ENCODE data around the gene COL16A1. TPM values are rescaled to one million over a fixed set of nuclear protein-coding genes. Genes with fewer than 3 reads are reported as not detected.
A peak's percentile ranks its signal among the peaks of the same experiment; 100 is the strongest.

The COL16A1 gene
- total RNA-seq, result 0.51 and 0.65 TPM in 2 replicates

DNA sequence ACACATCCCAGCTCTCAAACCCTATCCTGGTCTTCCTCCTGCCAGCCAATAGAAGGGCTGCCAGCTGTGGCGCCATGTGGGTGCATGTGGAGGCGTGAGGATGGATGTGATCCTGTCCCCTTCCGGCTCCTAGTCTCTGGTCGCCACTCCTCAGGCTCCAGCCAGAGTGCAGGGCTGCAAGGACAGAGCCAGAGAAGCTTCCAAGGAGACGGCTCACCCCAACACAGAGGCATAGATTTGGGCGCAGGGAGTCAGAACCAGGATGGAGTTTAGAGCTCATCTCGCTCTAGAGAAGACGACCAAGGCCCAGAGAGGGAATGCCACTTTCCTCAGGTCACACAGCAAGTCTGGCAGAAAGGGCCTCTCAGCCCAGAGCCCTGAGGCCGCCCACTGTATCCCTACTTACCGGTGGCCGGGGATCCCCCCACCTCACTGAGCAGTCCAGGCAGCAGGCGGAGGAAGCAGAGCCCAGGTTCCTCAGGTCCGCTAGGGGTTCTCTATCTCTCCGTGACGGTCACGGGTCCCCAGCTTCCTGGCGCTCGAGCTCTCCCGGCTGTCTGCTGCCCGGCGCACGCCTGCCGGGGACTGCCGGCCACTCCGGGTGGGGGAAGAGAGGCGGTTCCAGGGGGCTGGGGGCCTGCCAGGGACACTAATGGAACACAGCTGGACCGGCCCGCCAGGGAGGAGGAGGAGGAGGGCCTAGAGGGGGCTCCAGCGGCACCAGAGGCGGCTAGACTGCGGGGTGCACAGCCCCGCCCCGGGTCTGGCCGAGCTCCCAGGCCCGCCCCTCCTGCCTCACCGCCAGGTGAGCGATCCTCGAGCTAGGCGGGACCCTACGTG, at the start of gene COL16A1:
Gene COL16A1 (minus strand): TSS at position 587 of the 840 bp plus-strand sequence. CDS start 1,824 bp downstream, outside the sequence.
- no peak for DNase-seq

DNA sequence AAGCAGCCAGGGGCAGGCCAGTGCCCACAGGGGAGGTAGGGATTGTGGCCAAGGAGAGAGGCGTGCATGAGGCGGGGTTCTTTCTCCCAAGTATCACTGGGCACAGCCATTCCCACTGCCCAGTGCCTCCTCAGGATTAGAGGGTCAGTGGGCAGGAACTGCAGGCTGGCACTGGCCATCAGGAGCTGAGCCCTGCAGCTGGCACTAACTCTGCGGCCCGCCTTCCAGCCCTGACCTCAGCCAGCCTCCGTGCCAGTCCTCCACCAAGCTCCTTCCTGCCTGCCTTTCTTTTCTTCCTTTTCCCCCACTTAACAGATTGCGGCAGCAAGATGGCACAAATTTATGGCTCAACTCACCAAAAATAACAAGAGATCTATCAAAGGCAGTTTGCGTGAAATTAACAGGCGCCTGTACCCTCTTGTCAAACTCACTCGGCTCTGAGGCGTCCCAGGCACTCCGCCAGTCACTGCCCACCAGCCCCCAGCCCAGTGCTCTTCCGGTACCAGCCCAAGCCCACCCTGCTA, 49.2 kb upstream of the COL16A1 start:
- no peak for DNase-seq

DNA sequence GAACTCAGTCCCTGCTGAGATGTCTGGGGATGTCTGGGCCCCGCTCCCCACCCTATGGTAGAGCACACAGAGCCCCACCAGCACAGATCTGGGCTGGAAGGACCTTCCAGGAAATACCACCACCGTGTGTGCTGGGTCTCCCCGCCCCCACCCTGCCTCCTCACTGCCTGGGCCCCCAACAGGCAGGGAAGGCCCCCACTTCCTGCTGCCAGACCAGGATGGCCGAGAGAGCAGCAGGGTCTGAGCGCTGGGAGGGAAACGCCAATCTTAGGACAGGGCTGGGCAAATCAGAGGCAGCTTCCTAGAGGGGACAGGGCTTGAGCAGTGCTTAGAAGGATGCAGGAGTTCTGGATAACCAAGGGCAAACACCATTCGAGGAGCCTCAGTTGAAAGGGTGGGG, 48.4 kb upstream of the COL16A1 start:
- no peak for DNase-seq

DNA sequence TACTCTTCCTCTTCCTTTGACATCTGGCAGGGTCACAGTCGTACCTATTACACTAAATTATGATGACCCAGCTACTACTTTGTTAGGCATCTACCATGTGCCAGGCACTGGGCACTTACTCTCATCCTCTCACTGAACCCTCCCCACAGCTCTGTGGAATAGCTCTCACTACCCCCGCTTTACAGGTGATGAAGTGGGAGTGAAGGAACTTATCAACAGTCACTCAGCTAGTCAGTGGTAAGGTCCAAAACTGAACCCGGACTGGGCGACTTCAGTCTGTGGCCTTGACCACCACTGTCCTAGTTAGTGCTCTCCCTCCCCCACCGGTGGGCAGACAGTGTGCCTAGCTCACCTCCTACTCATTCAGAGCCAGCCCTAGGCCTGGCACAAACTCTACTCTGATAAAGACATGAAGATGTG, 48.0 kb upstream of the COL16A1 start:
- no peak for DNase-seq

DNA sequence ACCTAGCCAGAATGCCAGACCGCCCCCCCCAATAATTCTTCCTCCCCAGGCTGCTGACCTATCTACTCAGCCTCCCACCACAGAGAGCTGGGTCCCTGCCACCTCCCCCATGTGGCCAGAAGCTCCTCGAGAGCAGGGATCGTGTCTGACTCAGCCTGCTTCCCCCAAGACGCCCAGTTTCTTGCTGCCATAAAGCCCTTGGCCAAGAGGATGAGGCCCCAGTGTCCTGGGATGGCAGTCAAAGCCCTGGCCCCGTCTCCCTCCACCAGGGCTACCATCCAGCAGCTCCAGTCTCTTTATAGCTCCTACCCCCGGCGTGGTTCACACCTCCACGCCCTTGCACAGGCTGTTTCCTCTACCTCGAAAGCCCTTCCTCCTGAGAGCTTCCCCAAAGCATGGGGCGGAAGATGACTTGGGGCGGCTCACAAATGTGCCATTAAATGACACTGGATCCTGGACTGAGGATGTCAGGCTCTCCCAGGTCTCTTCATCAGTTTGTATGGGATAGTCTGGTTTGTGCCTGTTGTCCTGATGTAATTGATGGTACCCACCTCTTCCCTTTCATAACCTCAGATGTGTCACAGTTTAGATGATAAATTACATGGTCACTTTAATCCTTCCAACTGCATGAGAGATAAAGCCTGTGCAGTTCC, 47.2 kb upstream of the COL16A1 start:
- peak; percentile 28 for DNase-seq

DNA sequence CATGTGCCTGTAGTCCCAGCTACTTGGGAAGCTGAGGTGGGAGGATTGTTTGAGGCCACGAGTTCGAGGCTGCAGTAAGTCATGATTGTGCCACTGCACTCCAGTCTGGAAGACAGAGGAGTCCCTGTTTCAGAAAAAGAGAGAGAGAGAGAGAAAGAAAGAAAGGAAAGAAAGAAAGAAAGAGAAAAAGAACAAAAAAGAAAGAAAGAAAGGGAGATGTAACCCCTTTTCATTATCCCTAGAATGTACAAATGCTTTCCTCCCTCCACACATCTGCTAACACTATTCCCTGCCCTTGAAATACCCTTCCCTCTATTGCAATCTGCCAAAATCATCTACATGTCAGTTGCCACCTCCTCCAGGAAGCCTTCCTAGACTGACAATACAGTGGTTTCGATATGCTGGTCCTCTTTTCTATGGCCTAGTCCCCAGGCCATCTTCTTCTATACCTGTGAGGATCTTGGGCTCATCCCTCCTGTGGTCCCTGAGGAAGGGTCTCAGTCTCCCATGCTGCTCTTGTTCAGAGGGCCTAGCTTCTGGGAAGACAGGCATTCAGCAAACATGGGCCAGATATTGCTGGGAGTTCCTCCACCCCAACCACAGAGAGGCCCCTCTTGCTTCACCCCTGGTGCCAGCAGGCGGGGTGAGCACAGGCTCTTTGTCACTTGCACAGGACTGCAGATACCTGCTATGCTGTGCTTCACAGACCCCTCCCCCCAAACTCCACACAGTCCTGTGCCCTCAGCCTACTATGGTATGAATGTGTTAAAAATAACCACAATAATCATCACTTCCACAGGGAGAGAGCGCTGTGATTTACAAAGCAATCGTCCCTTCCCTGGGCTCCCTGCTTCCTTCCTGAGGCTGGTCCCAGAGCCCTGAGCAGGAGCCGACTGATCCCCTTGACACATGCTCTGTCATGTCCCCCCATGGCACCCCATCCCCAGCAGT, 46.2 kb upstream of the COL16A1 start:
- DNase-seq, result peak; percentile 17

DNA sequence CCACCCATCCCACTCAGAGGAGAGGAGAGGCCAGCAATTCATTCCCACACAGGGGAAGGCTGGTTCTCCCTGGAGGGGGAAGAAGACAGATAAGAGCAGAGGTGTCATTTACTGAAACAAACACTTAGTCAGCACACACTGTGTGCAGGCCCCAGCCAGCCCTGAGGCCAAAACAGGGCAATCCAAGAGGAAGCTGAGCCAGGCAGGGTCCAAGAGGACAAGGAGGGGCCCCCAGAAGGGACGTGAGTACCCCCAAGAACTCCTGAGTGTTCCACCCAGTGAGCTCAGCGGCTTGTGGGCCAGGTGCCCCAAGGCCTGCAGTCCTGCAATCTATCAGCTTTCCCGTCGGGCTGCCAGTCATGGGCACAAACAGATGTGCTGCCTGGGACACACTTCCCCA, 44.5 kb upstream of the COL16A1 start:
- DNase-seq, result no peak

DNA sequence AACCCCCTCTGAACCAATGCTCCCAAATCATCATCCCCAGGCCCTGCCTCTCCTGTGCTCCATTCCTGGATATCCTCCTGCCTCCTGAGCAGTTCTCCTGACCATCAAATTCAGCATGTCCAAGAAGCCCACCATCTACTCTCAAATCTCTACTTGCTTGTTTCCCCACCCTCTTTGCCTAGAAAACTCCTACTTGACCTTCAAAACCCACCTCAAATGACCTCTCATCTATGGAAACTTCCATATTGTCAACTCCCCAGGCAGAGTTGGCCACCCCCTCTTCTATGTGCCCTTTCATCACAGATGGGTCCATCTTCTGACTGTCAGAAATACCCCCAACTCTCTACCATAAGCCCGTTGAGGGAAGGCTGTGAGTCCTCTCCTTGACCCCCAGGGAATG, 43.5 kb upstream of the COL16A1 start:
- DNase-seq, result no peak

DNA sequence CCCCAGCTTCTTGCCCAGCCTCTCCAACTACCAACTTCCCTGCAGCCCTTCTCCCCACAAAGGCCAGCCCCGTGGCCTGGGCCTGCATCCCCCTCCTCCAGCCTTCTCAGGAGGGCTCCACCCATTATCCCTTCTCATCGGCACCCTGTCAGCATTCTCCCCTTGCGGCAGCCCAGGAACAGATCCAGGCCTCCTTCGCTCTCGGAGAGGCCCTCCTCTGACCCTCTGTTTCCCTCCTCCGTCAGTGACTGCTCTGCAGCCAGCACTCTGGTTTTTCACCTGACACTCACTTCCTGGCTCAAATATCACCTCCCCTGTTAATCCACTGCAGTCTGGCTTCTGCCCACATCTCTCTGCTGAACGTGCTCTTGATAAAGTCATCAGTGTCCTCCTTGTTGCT, 42.9 kb upstream of the COL16A1 start:
- DNase-seq, result no peak

DNA sequence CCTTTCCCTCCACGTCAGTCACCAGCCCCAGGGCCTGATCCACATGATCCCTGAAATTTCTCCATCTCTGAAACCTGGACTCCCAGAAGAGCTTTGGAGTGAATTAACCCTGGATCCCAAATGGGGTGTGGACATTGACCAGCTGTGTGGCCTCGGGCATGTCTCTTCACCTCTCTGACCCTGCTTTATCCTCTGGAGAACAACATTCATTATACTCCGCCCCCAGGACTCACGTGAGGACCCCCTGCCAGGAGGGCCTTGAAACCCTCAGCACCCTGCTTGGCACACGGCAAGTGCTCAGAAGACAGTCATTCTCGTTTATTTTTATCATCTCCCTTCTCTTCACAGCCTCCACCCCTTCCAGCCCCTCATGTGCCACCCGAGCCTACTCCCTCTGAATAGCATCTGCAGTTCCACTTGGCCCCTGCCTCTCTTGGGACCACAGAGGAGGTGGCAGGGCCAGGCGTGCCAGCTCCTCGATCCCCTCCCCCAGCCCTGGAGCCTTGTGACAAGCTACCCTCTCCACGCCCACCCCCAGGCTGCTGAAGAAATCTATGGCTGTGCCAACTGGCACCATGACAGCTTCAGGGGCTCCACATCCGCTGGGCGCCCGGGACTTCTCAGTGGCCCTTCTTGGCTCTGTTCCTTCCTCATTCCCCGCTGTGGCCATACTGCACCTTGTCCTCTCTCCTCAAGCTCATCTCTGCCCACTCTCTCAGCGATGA, 42.3 kb upstream of the COL16A1 start:
- DNase-seq, result no peak

DNA sequence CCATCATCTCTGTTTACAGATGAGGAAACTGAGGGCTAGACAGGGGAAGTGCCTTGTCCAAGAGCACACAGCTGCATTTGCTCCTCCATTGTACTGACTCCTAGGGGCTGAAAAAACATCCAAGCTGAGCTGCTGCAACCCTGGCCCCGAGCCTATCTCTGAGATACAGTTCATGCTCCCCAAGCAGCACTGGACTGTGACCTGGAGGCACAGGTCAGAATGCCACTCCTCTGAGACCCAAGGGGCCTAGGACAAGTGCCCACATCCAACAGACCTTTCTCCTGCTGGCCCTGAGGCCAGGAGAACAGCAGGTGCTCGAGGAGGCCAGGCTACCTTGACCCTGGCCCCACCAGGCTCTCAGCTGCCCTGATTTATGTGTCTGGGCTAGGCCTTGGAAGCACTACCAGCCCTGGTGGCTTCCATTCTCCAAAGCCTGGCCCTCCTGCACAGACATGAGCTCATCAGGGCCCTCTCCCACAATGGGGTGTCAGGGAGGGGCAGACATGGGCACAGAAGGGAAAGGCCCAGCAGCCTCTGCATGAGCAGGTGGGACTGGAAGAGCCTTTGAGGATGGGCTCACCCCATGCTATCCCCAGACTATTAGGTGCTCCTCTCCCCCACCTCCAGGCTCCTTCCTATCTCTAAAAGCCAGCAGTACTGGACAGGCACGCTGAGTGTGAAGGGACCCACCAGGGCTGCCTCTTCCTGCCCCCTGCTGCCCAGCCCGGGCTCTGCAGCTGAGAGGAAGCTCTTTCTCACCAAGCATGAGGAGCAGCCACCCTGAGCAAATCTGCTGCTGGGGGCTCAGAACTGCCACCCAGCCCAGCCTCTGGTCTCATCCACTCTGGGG, 41.5 kb upstream of the COL16A1 start:
- peak; percentile 74 for DNase-seq

DNA sequence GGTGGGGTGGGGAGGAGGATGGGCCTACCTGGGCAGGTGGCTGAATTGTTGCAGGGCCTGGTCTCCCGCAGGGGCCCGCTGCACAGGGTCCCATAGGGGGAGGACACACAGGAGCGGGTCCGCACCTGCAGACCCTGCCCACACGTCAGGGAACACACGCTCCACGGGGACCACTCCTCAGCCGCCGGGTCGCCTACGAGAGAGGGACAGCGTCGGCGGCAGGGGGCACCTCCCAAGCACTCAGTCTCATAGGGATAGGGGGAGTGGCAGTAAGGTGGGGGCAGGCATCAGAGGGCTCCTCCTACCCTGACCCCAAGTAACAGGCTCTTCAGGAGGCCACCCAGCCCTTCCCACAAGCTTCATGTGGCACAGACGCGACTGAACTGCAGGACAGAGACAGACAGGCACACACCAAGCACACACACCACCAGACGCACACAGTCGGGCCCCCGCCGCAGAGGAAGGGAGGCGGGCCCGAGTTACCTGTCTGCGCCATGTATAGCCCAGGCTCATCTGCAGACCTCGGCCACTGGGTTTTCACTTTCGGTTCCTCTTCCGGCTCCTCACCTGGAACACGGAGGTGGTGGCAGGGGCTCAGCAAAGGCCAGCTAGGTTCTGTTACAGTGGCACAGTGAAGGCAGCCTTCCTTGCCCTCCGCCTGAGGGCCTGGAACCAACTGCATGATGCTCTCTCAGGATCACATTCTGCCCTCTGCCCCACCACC, 40.5 kb upstream of the COL16A1 start:
- no peak for DNase-seq

DNA sequence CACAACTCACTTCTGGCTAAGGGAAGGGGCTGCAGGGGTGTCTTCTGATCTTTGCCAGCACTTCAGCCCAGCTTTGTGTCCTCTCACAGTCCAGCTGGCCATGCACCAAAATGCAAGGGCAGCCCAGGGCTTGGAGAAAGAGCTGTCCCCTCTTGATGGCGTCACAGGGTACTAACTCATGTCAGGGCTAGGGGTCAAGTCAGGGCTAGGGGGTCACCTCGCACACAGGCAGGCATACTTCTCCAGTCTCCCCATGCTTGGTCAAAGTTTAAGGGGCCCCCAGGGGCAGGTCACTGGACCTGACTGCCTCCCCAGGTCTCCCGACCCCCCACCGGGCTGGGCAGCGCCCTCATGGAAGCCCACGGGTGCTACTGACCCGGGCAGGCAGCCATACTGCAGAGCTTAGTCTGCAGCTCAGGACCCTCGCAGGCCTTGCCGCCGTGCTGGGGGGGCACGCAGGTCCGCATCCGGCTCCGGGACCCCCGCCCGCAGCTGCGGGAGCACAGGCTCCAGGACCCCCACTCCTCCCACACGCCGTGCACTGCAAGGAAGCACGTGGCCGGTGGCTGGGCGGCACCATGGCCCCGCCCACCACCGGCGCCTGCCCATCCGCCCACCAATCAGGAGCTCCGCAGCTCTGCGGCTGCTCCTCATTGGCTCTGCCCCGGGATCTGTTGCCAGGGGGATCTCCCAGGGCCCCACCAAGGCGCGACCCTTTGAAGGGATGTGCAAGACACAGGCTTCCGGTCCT, 38.8 kb upstream of the COL16A1 start:
- DNase-seq, result no peak

DNA sequence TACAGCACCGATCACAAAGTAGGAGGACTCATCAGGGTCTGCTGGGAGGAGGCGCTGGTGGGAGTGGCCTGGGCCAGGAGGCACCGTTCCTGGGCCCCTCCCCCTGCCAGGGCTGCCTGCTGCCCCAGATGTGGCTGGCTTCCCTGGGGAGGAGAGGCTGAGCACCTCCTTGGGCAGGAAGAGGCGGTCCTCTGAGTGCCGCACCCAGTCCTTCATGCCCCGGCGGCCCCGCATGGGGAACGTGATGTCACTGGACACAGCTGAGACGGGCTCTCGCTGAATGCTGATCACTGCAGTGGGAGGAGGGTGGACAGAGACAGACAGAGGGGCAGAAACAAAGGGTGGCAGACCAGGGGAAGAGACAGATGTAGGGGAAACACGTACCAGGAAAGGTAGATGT, 35.5 kb upstream of the COL16A1 start:
- DNase-seq, result no peak

DNA sequence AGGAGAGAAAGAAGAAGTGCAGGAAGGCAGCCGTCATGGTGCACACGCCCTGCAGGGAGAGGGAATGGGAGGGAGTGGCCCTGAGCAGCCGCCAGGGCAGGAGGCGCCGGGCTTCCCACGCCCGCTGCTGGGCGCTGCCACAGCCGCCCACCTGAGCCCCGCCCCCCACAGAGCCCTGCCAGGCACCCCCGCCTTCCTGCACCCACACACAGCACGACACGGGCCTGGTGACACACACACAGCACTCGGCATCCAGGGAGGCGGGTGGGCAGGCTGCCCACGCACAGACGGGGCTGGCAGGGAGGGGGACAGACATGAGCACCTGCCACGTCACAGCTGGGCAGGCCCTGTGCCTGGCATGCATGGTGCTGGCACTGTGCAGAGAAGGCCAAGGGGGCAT, 32.9 kb upstream of the COL16A1 start:
- DNase-seq, result no peak

DNA sequence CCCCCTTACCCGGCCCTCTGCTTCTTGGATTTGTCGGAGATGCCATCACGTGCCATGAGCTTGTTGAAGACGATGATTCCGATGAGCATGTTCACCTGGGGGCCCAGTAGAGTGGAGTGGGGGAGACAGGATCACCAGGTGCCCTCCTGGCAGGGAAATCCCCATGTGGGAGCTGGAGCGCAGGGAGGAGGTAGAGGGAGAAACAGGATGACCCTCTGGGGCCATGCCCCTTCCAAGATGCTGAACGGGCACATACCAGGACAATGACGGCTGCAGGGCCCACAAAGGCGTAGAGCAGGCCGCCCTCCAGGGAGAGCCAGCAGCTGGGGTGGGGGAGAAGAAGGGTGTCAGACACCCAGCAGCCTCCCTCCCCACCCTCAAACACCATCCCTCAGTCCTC, 31.8 kb upstream of the COL16A1 start:
- DNase-seq, result no peak

DNA sequence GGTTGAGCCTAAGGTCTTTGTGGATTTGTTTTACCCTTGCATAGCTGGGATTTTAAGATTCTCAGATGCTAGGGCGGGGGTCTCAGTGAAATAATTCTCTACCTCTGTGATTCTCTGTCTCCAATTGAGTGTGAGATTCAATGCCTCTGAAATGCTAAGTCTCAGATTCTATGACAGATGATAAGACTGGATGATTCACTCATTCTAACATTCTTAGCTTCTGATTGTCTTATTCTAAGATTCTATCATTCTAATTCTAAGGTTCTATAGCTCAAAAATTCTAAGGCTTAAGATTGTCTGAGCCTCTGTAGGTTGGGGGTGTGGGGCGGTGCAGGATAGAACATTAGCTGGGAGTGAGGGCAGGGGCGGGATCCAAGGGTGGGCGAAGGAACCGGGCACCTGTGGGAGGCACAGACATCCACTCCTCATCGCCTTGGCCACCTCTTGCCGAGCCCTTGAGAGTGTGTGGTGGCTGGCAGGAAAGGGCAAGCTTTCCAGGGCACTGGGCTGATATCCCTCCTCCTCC, 30.8 kb upstream of the COL16A1 start:
- no peak for DNase-seq

DNA sequence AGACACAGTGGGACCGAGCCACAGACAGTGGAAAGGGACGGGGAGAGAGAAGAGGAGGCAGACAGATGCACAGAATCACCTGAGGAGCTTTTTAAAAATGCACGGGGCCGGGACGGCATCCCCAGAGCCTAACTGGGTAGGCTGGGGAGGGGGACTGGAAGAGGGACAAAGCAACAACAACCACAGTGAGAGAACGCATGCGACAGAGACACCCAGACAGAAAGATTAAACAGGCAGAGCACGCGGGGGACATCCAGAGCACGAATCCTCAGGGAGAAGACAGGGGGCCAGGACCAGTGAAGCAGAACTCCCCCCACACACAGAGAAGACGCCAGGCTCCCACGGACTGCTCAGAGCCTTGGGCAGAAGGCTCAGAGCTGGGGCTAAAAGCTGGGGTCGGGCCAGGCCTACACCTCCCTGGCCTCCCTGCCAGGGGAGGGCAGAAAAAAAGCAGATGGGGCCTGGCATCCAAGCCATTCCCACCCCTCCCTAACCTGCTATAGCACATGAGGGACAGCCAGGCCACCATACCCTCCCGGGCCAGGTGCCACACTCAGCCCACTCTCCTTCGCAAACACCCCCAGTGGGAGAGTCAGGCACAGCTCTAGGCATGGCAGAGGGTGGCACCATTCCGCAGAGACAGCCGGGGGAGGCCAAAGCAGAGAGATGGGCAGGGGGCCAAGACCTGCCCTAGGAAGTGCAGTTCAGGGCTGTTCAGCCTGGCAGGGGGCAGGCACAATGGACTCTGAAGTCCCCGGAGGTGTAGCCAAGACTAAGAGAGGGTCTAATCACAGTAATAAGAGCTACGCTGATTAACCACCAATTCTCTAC, 29.8 kb upstream of the COL16A1 start:
- no peak for DNase-seq

Measured in dermis blood vessel endothelial cell (primary cell).